GM03348 (cell line): ENCODE data around the gene DGKD.

Experiments
- DNase-seq: peaks from one replicate; pipeline ENCODE4 v3.0.0; 2012; ENCODE audit warnings: low spot score

DGKD gene

GRCh38 chr2:233501198-233502076, 147.1 kb downstream of the DGKD start:
- DNase-seq, result no peak

- DNase-seq, result no peak
Measured at GRCh38 chr2:233503481-233503880, 149.2 kb downstream of the DGKD start.

- no peak for DNase-seq
Measured at GRCh38 chr2:233503947-233504637, 149.8 kb downstream of the DGKD start.

GRCh38 chr2:233513953-233514655, 159.8 kb downstream of the DGKD start:
- no peak for DNase-seq

GRCh38 chr2:233519787-233520611, 165.7 kb downstream of the DGKD start:
- DNase-seq, result no peak
